HepG2 (cell line): ENCODE measurements around the gene HEMK1. TPM values are rescaled to one million over a fixed set of nuclear protein-coding genes. Genes with fewer than 3 reads are reported as not detected.
A peak's percentile ranks its signal among the peaks of the same experiment; 100 is the strongest.

Experiments
- BORCS8-MEF2B ChIP-seq: sonication (generic); formaldehyde crosslinking; IDR thresholded peaks from 2 replicates; pipeline ENCODE4 v1.8.0; 2022; ENCODE audit warnings: mild to moderate bottlenecking, missing genetic modification reagents
- CC2D1A ChIP-seq: sonication (generic); formaldehyde crosslinking; IDR thresholded peaks from 2 replicates; pipeline ENCODE4 v1.8.1; 2023; ENCODE audit warnings: mild to moderate bottlenecking, missing genetic modification reagents
- CREM ChIP-seq, 2 experiments: sonication (generic) in 1 of 2; formaldehyde crosslinking in 1 of 2; IDR thresholded peaks; 2 replicates each; pipeline versions ENCODE4 v1.4.0 to v1.6.1; 2016 to 2020; ENCODE audit warnings: antibody characterized with exemption in 1 of 2, mild to moderate bottlenecking in 1 of 2, missing genetic modification reagents in 1 of 2
- DNMT3B ChIP-seq: conservative IDR thresholded peaks from 2 replicates; pipeline ENCODE4 v1.6.1; 2016; ENCODE audit warnings: missing biosample characterization, control low read depth
- EED ChIP-seq: sonication (generic); formaldehyde crosslinking; IDR thresholded peaks from 2 replicates; pipeline ENCODE4 v1.5.0; 2020; ENCODE audit warnings: mild to moderate bottlenecking, missing genetic modification reagents
- FOSL1 ChIP-seq: sonication (generic); formaldehyde crosslinking; IDR thresholded peaks from 2 replicates; pipeline ENCODE4 v1.9.0; 2021; ENCODE audit warnings: missing genetic modification reagents, borderline replicate concordance
- GPBP1L1 ChIP-seq: sonication (generic); formaldehyde crosslinking; IDR thresholded peaks from 2 replicates; pipeline ENCODE4 v1.5.0; 2020; ENCODE audit warnings: mild to moderate bottlenecking, missing genetic modification reagents
- HNF1A ChIP-seq, 2 experiments: sonication (generic) in 1 of 2; formaldehyde crosslinking in 1 of 2; IDR thresholded peaks; 2 replicates each; pipeline versions ENCODE4 v1.4.0 to v1.6.1; 2016 to 2020; ENCODE audit warnings: borderline replicate concordance in 1 of 2, low read depth in 1 of 2, mild to moderate bottlenecking in 1 of 2, missing genetic modification reagents in 1 of 2
- KAT8 ChIP-seq: IDR thresholded peaks from 2 replicates; pipeline ENCODE4 v1.6.1; 2016; ENCODE audit warnings: missing genetic modification reagents, missing compliant biosample characterization
- POLR2G ChIP-seq: fragments of 200-400 bp; formaldehyde crosslinking; IDR thresholded peaks from 2 replicates; pipeline ENCODE4 v1.6.1; 2018; ENCODE audit warnings: mild to moderate bottlenecking, low read depth, low read length, moderate library complexity
- RAD21 ChIP-seq: fragments of 450-650 bp; formaldehyde crosslinking; IDR thresholded peaks from 2 replicates; pipeline ENCODE4 v1.5.0; 2020; ENCODE audit warnings: mild to moderate bottlenecking
- SMC3 ChIP-seq: IDR thresholded peaks from 2 replicates; pipeline ENCODE4 v1.6.1; 2011; ENCODE audit warnings: low read length, improper control_type of control experiment
- SRSF1 ChIP-seq: fragments of 200-400 bp; formaldehyde crosslinking; optimal IDR thresholded peaks from 2 replicates; pipeline ENCODE3; 2017; ENCODE audit warnings: mild to moderate bottlenecking, low read depth, low read length, moderate library complexity
- ZBTB49 ChIP-seq: sonication (generic); formaldehyde crosslinking; IDR thresholded peaks from 2 replicates; pipeline ENCODE4 v1.4.0; 2020; ENCODE audit warnings: missing genetic modification reagents, borderline replicate concordance
- ZNF280B ChIP-seq: sonication (generic); formaldehyde crosslinking; IDR thresholded peaks from 2 replicates; pipeline ENCODE4 v1.5.0; 2020; ENCODE audit warnings: missing genetic modification reagents, mild to moderate bottlenecking, borderline replicate concordance
- ZNF446 ChIP-seq: sonication (generic); formaldehyde crosslinking; IDR thresholded peaks from 2 replicates; pipeline ENCODE4 v1.5.0; 2020; ENCODE audit warnings: mild to moderate bottlenecking, missing genetic modification reagents
- ZNF691 ChIP-seq: sonication (generic); formaldehyde crosslinking; IDR thresholded peaks from 2 replicates; pipeline ENCODE4 v1.4.0; 2020; ENCODE audit warnings: missing genetic modification reagents, low read depth, mild to moderate bottlenecking, borderline replicate concordance
- ZNF75D ChIP-seq: sonication (generic); formaldehyde crosslinking; IDR thresholded peaks from 2 replicates; pipeline ENCODE4 v1.8.1; 2023; ENCODE audit warnings: missing genetic modification reagents, mild to moderate bottlenecking, borderline replicate concordance
- polyA plus RNA-seq, 8 experiments: library from polyadenylated mRNA; depleted of rRNA in 3 of 8; stranded (reverse) in 7 of 8; unstranded in 1 of 8; fragments of >200 nt; fragmentation: Illumina TruSeq in 4 of 8; extraction: Trizol in 4 of 8; gene quantifications; 2 replicates each; pipeline versions ENCODE4 v1.2.1 to v1.2.3, GENCODE V29; 2011 to 2016; ENCODE audit warnings: low read depth in 4 of 8, missing spikeins in 1 of 8, mixed read lengths in 1 of 8; ENCODE audit not compliant: insufficient read depth in 1 of 8
- total RNA-seq, 5 experiments: library from RNA; depleted of rRNA; stranded (reverse); fragments of >200 nt; fragmentation: Illumina TruSeq; extraction: Trizol; gene quantifications; 2 replicates each; pipeline ENCODE4 v1.2.3, GENCODE V29; 2016; ENCODE audit warnings: low read depth in 1 of 5

Gene HEMK1
- total and polyA plus RNA-seq, 2 of the 13 experiments (the other 11 are each of a cell fraction or from before 2014, with no cell fraction given): 9.8 to 12.6 TPM

GRCh38 chr3:50542177-50543034, 26.9 kb upstream of the HEMK1 start (continued):
- TF ChIP-seq CC2D1A (CRISPR knock-in tag) (no peak), EED (CRISPR knock-in tag) (0 out of 2 replicates have a peak, but pooled peaks have one; percentile 35), FOSL1 (no peak), SRSF1 (no peak), ZBTB49 (CRISPR knock-in tag) (no peak), RAD21 (CRISPR knock-in tag) (peak; percentile 63), ZNF280B (no peak), SMC3 (peak; percentile 83), DNMT3B (no peak), ZNF691 (CRISPR knock-in tag) (no peak), ZNF75D (no peak), KAT8 (CRISPR knock-in tag) (no peak), CREM (IDR thresholded peaks at IDR 0.05) (no peak), CREM (CRISPR knock-in tag; IDR thresholded peaks at IDR 0.05) (no peak), HNF1A (IDR thresholded peaks at IDR 0.05; ENCODE audit: low read depth) (no peak), HNF1A (CRISPR knock-in tag; IDR thresholded peaks at IDR 0.05; ENCODE audit: borderline replicate concordance) (no peak), BORCS8-MEF2B (CRISPR knock-in tag) (no peak), ZNF446 (no peak), POLR2G (no peak), GPBP1L1 (CRISPR knock-in tag) (no peak)
